Islet of Langerhans (tissue), 1 donor: ENCODE data around the gene TPX2.

ENCODE experiments used
- FAIRE-seq: peaks from one replicate; lab custom pipeline; 2011; peaks lifted over from hg19 to GRCh38; lab: Jason Lieb, UNC

TPX2 gene

GRCh38 chr20:31705598-31706597 lies 33.2 kb upstream of the TPX2 start:
- peak; percentile 43 for FAIRE-seq

GRCh38 chr20:31706607-31707257 lies 32.4 kb upstream of the TPX2 start:
- no peak for FAIRE-seq

GRCh38 chr20:31707258-31707615 lies 31.9 kb upstream of the TPX2 start:
- FAIRE-seq = no peak

GRCh38 chr20:31707994-31708735 lies 30.9 kb upstream of the TPX2 start:
- FAIRE-seq = no peak

- no peak for FAIRE-seq
These were observed 30.2 kb upstream of the TPX2 start for GRCh38 chr20:31708736-31709534.

- FAIRE-seq = no peak
These were observed 29.2 kb upstream of the TPX2 start for GRCh38 chr20:31709939-31710338.

- FAIRE-seq = no peak
These were observed 28.5 kb upstream of the TPX2 start for GRCh38 chr20:31710423-31711108.

GRCh38 chr20:31711179-31712111 lies 27.6 kb upstream of the TPX2 start:
- FAIRE-seq = no peak

- FAIRE-seq = no peak
These were observed 27.0 kb upstream of the TPX2 start for GRCh38 chr20:31712112-31712553.

- no peak for FAIRE-seq
These were observed 26.4 kb upstream of the TPX2 start for GRCh38 chr20:31712564-31713311.

GRCh38 chr20:31713312-31714273 lies 25.5 kb upstream of the TPX2 start:
- FAIRE-seq = no peak

GRCh38 chr20:31715766-31716165 lies 23.3 kb upstream of the TPX2 start:
- no peak for FAIRE-seq

- no peak for FAIRE-seq
These were observed 22.7 kb upstream of the TPX2 start for GRCh38 chr20:31716351-31716750.

- no peak for FAIRE-seq
These were observed 22.1 kb upstream of the TPX2 start for GRCh38 chr20:31716818-31717477.

GRCh38 chr20:31717478-31718201 lies 21.4 kb upstream of the TPX2 start:
- no peak for FAIRE-seq

GRCh38 chr20:31718952-31719643 lies 20.0 kb upstream of the TPX2 start:
- no peak for FAIRE-seq
